H54 (cell line): Measurements from ENCODE around the gene CHRNB1.

Source experiments
- DNase-seq: peaks from one replicate; pipeline ENCODE4 v3.0.0; 2011; ENCODE audit warnings: low spot score, mixed read lengths; ENCODE audit not compliant: insufficient read length
- FAIRE-seq: peaks from 3 replicates; lab custom pipeline; 2011; peaks lifted over from hg19 to GRCh38; lab: Jason Lieb, UNC
- POLR2A ChIP-seq: IDR thresholded peaks from 2 replicates; pipeline ENCODE4 v1.6.1; 2011; ENCODE audit warnings: low read depth, mild to moderate bottlenecking, low read length

The CHRNB1 gene

DNA sequence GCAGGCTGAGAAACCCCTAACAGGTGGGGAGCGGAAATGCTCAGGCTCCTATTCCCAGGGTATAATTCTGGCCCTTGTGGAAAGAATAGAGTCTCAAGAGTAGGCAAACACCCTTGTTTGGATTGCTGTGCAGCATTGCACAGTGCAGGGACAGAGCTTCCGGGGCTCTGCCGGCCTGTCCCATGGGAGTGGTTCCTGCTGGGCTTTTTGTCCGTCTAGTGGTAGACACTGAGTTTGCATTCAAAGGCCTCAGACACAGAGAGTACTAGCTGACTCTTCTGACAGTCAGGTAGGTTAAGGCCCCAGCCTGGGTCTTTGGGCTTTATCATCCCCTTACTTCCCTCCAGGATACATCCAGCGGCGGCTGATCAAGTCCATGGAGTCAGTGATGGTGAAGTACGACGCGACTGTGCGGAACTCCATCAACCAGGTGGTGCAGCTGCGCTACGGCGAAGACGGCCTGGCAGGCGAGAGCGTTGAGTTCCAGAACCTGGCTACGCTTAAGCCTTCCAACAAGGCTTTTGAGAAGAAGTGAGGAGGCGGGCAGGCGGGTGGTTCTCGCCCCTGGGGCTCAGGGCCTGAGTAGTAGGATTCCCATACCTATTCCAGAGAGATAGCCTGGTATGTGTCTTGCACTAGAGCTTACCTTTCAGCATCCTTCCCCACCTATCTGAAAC, 57.4 kb downstream of the CHRNB1 start:
- DNase-seq (no peak), FAIRE-seq (no peak)
- TF ChIP-seq POLR2A = no peak

DNA sequence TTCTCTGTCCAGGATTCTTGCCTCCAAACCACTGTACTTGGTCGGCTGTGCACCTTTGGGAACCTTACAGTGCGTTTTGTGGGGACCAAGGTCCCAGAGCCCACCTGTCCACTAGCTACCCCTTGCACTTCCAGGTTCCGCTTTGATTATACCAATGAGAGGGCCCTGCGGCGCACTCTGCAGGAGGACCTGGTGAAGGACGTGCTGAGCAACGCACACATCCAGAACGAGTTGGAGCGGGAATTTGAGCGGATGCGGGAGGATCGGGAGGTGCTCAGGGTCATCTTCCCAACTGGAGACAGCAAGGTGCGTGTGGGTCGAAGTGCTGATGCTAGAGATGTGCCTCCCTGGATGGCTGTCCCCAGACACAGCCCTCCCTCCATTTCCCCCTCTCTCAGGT, 58.1 kb downstream of the CHRNB1 start:
- no peak for DNase-seq
- FAIRE-seq = no peak
- TF ChIP-seq POLR2A = no peak

- no peak for TF ChIP-seq POLR2A
- DNase-seq (no peak), FAIRE-seq (no peak)
Measured at GRCh38 chr17:7503521-7503920, 58.7 kb downstream of the CHRNB1 start.
